Stimulated activated naive CD4-positive, alpha-beta T cell treated with Interleukin-2 at 50 U/mL for 16 hours (primary cell): ENCODE results near the gene PRAMEF27.
"Not testable (repeated sequence)": the region's sequence is repeated elsewhere in the genome, so short reads cannot be mapped to it uniquely, and the experiment has no call there.

Experiments used
- DNase-seq: peaks from one replicate; lab custom pipeline; 2025; lab: John Stamatoyannopoulos, UW

PRAMEF27 gene

DNA sequence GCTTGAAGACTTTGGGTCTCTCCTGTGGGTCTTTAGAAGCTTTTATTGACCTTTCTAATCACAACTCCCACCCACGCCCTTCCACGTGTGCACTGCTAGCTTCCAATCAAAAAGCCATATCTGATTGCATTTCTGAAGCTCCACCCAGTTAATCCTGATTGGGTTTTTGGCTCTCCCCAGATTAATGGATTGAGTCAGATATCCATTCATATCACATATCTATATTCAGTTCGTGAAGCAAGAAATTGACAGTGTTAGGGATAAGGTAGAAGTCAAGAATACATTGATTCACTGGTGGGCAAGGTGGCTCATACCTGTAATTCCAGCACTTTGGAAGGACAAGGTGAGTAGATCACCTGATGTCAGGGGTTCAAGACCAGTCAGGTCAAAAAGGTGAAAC is at the start of gene PRAMEF27:
TSS of gene PRAMEF27 (minus strand) at position 101 of the 400 bp plus-strand sequence. CDS start 2,916 bp downstream, outside the sequence.
- not testable (repeated sequence) for DNase-seq

- not testable (repeated sequence) for DNase-seq
Observed at GRCh38 chr1:13070474-13070873, 14.1 kb upstream of the PRAMEF27 start, which contains the start of gene PRAMEF25. PRAMEF25 (plus strand) TSS chr1:13070774; CDS start chr1:13073694, 2,920 bp downstream.

DNA sequence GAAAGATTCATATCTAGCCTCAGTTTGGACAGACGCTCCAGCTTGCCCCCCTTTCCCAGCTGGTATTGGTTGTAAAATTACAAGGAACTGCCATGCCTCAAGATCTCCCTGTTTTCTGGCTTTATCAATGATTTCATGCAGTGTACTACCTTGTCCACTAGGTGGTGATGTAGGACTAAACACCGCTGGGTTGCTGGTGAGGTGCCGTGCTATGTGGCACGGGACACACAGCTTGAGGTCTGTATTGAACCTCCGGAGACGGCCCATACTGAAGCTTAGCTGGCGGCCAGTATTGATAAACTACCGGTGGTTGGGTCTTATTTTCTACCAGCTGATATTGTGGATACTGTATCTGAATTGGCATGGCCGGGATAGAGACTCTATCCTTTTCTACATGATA is 36.5 kb downstream of the PRAMEF27 start:
- DNase-seq, result not testable (repeated sequence)

DNA sequence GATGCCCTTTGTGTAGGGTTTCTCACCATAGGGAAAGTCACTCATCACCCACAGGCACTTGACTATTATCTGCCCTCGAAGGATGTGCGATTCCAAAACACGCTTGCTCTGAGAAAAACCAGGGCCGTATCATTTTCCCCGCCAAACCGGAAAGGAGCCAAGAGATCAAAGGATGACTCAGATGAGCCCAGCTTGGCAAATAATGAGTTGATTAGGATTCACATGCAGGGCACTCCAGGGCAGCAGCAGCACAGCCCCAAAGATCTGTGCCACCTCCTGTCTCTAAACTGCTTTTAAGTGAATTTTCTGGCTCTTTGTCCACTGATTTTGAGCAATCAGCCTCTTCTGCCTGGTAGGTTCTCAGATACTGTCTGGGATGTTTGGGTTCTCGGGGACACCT is 44.4 kb downstream of the PRAMEF27 start:
- DNase-seq, result not testable (repeated sequence)

GRCh38 chr1:13009348-13009747 is 47.0 kb downstream of the PRAMEF27 start:
- not testable (repeated sequence) for DNase-seq

DNA sequence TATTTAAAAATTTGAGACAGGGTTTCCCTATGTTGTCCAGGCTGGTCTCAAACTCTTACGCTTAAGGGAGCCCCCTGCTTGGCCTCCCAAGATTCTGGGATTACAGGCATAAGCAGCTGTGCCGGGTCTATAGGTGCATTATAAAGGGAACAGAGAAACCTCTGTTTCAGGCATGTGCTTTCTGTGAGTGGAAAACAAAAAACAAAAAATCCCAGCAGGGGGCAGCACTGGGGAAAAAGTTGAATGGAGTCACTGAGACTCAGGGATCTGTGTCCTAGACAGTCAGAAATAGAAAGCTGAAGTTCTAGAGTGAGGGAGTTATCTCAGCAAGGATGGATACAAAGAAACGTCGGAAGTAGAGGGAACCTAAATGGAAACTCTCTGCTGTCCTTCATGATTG is 50.6 kb downstream of the PRAMEF27 start:
- not testable (repeated sequence) for DNase-seq
